Fibroblast of the aortic adventitia (primary cell): ENCODE measurements around the gene NMRAL1. TPM values are rescaled to one million over a fixed set of nuclear protein-coding genes. Genes with fewer than 3 reads are reported as not detected.

Experiments
- DNase-seq: peaks from one replicate; pipeline ENCODE4 v3.0.0-alpha.2; 2010; ENCODE audit warnings: low read depth
- H3K4me3 ChIP-seq: 2 replicates; pipeline ENCODE4 v1.5.1; 2011; ENCODE audit warnings: low read depth, mild to moderate bottlenecking, control low read depth, low read length, moderate library complexity
- CTCF ChIP-seq: IDR thresholded peaks from 2 replicates; pipeline ENCODE4 v1.5.1; 2011; ENCODE audit warnings: mild to moderate bottlenecking, low read length, control low read depth, inconsistent platforms; ENCODE audit not compliant: insufficient read depth
- total RNA-seq: library from RNA; depleted of rRNA; stranded (reverse); fragments of >200 nt; gene quantifications from 2 replicates; pipeline ENCODE4 v1.2.3, GENCODE V29; 2012; ENCODE audit warnings: low replicate concordance

Gene NMRAL1
- total RNA-seq, 1 donor: 43.4 TPM

DNA sequence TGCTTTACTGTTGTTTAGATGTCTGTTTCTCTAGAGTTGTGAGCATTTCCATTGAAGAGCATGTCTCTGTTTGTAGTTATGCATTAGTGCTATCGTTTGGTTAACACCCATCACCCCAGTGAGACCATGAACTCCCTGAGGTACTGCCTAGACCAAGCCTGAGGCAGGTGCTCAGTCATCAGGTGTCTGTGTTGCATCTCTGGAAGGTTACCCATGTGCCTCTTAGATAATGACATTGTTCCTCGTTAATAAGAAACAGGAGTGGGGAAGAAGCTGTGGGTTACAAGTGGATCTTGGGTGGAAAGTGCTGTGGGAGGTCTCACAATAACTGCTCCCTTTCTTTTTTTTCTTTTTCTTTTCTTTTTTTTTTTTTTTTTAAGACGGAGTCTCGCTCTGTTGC, 30.4 kb downstream of the NMRAL1 start:
- TF ChIP-seq CTCF: no peak
- no peak overlapping the region for H3K4me3 ChIP-seq
- DNase-seq: no peak

- TF ChIP-seq CTCF: no peak
- H3K4me3 ChIP-seq: no peak overlapping the region
- no peak for DNase-seq
Measured at GRCh38 chr16:4443271-4443670, 31.2 kb downstream of the NMRAL1 start.

- no peak for TF ChIP-seq CTCF
Measured at GRCh38 chr16:4442371-4442770, 32.1 kb downstream of the NMRAL1 start.

GRCh38 chr16:4437366-4437765, 37.1 kb downstream of the NMRAL1 start:
- no peak for DNase-seq
- H3K4me3 ChIP-seq: no peak overlapping the region
- TF ChIP-seq CTCF: no peak

More at GRCh38 chr16:4442371-4442770, 32.1 kb downstream of the NMRAL1 start:
- no peak overlapping the region for H3K4me3 ChIP-seq
- DNase-seq: no peak

- no peak overlapping the region for H3K4me3 ChIP-seq
- TF ChIP-seq CTCF: no peak
- DNase-seq: peak; percentile 21
Measured at GRCh38 chr16:4435337-4436067, 38.9 kb downstream of the NMRAL1 start.

DNA sequence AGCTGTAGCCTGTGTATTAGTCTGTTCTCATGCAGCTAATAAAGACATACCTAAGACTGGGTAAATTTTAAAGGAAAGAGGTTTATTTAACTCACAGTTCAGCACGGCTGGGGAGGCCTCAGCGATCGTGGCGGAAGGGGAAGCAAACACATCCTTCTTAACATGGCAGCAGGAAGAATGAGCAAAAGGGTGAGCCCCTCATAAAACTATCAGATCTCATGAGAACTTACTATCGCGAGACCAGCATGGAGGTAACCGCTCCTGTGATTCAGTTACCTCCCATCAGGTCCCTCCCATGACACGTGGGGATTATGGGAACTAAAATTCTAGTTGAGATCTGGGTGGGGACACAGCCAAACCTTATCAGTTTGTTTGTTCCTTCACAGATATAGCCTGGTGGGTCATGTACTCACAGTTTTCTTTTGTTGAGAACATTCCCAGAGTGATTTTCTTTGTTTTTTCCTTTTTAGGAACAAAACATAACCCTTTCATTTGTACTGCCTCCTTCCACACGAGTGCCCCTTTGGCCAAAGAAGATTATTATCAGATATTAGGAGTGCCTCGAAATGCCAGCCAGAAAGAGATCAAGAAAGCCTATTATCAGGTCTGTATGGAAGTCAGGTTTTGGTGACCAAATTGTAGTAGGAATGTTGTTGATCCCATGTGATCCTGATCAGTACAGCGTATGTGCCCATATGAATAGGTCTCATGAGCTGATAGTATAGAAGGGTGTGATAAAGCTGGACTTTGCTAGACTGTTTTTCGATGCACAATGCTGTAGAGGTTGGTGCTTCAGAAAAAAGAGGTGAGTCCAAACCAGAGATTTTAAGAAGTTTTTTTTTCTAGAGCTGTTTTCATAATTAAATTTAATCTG, 40.3 kb downstream of the NMRAL1 start:
- TF ChIP-seq CTCF: no peak
- H3K4me3 ChIP-seq: no peak overlapping the region
- no peak for DNase-seq
